ENCODE results near the gene HEATR5A. TPM values are rescaled to one million over a fixed set of nuclear protein-coding genes. Genes with fewer than 3 reads are reported as not detected.

The HEATR5A gene
- total RNA-seq, 4 donors from 2014 or later = 15.3 to 58.4 (median 38.5) TPM

GRCh38 chr14:31419967-31420318 lies 407 bp downstream of the HEATR5A start:
- WGBS, 2 donors (ENCODE audit: low coverage in 1 of 2) = 1% methylated on average over 27 of the region's 33 CpGs; no CpG with 5 or more reads in 1 of the 2 donors
- in situ Hi-C loops (cut with MboI; ENCODE audit: low pct_ligation_motif_present in 1 of 4, low pct_unique_long_range_greater_than_20kb in 1 of 4, low sequenced_read_pairs in 3 of 4) (no loop called here), intact Hi-C loops (cut with DNase I; ENCODE audit: low total_unique reads) (loop anchor here (10.0 kb wide), 1 partner anchor 835 kb away; no protein-coding TSS in a partner anchor)
- no peaks in the 10 kb centered on the region for H3K9me3 ChIP-seq
- peak overlapping the region; percentile 46 to 98 (median 90) for H3K4me3 ChIP-seq
- H3K27me3 ChIP-seq = no peaks in the 10 kb centered on the region
- DNase-seq = peak; percentile 84
- TF ChIP-seq POLR2AphosphoS5 (IDR thresholded peaks at IDR 0.05) = no peak
- no peak for TF ChIP-seq EP300 (IDR thresholded peaks at IDR 0.05; ENCODE audit: low read depth)
- no peak for TF ChIP-seq CTCF (IDR thresholded peaks at IDR 0.05)
- no peak for TF ChIP-seq POLR2A (IDR thresholded peaks at IDR 0.05)
- peaks cover 9 to 35% (median 17%) of the 10 kb centered on the region in 4 donors for H3K4me1 ChIP-seq
- peak overlapping the region; percentile 91 to 97 (median 94) for H3K27ac ChIP-seq
- H3K36me3 ChIP-seq = no peaks in the 10 kb centered on the region

GRCh38 chr14:31419179-31419966 lies 977 bp downstream of the HEATR5A start:
- 13 to 14% methylated on average over 8 to 9 of the region's 9 CpGs for WGBS, 2 donors (ENCODE audit: low coverage in 1 of 2)

GRCh38 chr14:31418440-31418839 lies 1.9 kb downstream of the HEATR5A start:
- TF ChIP-seq POLR2A (IDR thresholded peaks at IDR 0.05) (no peak), EP300 (IDR thresholded peaks at IDR 0.05; ENCODE audit: low read depth) (no peak), POLR2AphosphoS5 (IDR thresholded peaks at IDR 0.05) (no peak), CTCF (IDR thresholded peaks at IDR 0.05) (no peak)
- DNase-seq = no peak
- peaks cover 9 to 46% (median 17%) of the 10 kb centered on the region in 4 donors for H3K4me1 ChIP-seq
- intact Hi-C loops (cut with DNase I; ENCODE audit: low total_unique reads) (loop anchor here (10.0 kb wide), 1 partner anchor 836 kb away; no protein-coding TSS in a partner anchor), in situ Hi-C loops (cut with MboI; ENCODE audit: low pct_ligation_motif_present in 1 of 4, low pct_unique_long_range_greater_than_20kb in 1 of 4, low sequenced_read_pairs in 3 of 4) (no loop called here)
- H3K27me3 ChIP-seq = no peaks in the 10 kb centered on the region
- peak overlapping the region in 1 of 4 donors; percentile 11 for H3K4me3 ChIP-seq
- no peaks in the 10 kb centered on the region for H3K9me3 ChIP-seq
- 43 to 69% methylated on average over 1 of the region's 1 CpG for WGBS, 2 donors (ENCODE audit: low coverage in 1 of 2)
- peak overlapping the region in 1 of 4 donors; percentile 94 for H3K27ac ChIP-seq
- no peaks in the 10 kb centered on the region for H3K36me3 ChIP-seq

More at GRCh38 chr14:31419179-31419966, 977 bp downstream of the HEATR5A start:
- no peak for TF ChIP-seq POLR2AphosphoS5 (IDR thresholded peaks at IDR 0.05)
- no peak for TF ChIP-seq POLR2A (IDR thresholded peaks at IDR 0.05)
- TF ChIP-seq CTCF (IDR thresholded peaks at IDR 0.05) = no peak
- TF ChIP-seq EP300 (IDR thresholded peaks at IDR 0.05; ENCODE audit: low read depth) = no peak
- no peaks in the 10 kb centered on the region for H3K36me3 ChIP-seq
- H3K4me1 ChIP-seq = peaks cover 9 to 41% (median 17%) of the 10 kb centered on the region in 4 donors
- peak overlapping the region; percentile 46 to 98 (median 90) for H3K4me3 ChIP-seq
- in situ Hi-C loops (cut with MboI; ENCODE audit: low pct_ligation_motif_present in 1 of 4, low pct_unique_long_range_greater_than_20kb in 1 of 4, low sequenced_read_pairs in 3 of 4) (no loop called here), intact Hi-C loops (cut with DNase I; ENCODE audit: low total_unique reads) (loop anchor here (10.0 kb wide), 1 partner anchor 835 kb away; no protein-coding TSS in a partner anchor)
- no peaks in the 10 kb centered on the region for H3K9me3 ChIP-seq
- DNase-seq = no peak
- H3K27me3 ChIP-seq = no peaks in the 10 kb centered on the region
- H3K27ac ChIP-seq = peak overlapping the region; percentile 91 to 97 (median 94)

- DNase-seq = no peak
- 11 to 27% methylated on average over 1 of the region's 1 CpG for WGBS, 2 donors (ENCODE audit: low coverage in 1 of 2)
- in situ Hi-C loops (cut with MboI; ENCODE audit: low pct_ligation_motif_present in 1 of 4, low pct_unique_long_range_greater_than_20kb in 1 of 4, low sequenced_read_pairs in 3 of 4) = no loop called here
- H3K4me1 ChIP-seq = peaks cover 9 to 56% (median 14%) of the 10 kb centered on the region in 4 donors
- TF ChIP-seq POLR2AphosphoS5 (IDR thresholded peaks at IDR 0.05) (no peak), POLR2A (IDR thresholded peaks at IDR 0.05) (no peak), EP300 (IDR thresholded peaks at IDR 0.05; ENCODE audit: low read depth) (no peak), CTCF (IDR thresholded peaks at IDR 0.05) (no peak)
- H3K27ac ChIP-seq = no peak overlapping the region
- intact Hi-C loops (cut with DNase I; ENCODE audit: low total_unique reads) = loop anchor here (10.0 kb wide), 1 partner anchor 840 kb away; no protein-coding TSS in a partner anchor
- no peaks in the 10 kb centered on the region for H3K27me3 ChIP-seq
- H3K4me3 ChIP-seq = no peak overlapping the region
- no peaks in the 10 kb centered on the region for H3K9me3 ChIP-seq
- H3K36me3 ChIP-seq = no peaks in the 10 kb centered on the region
Observed at GRCh38 chr14:31414190-31414833, 6.0 kb downstream of the HEATR5A start.

Measured in transverse colon (tissue), 4 donors.